H1 (cell line): ENCODE data around the gene PHACTR1. TPM values are rescaled to one million over a fixed set of nuclear protein-coding genes. Genes with fewer than 3 reads are reported as not detected.

Experiments used
- ATF2 ChIP-seq: IDR thresholded peaks from 2 replicates; pipeline ENCODE4 v1.6.1; 2012; ENCODE audit warnings: low read length, inconsistent platforms
- KDM4A ChIP-seq: IDR thresholded peaks from one replicate; pipeline ENCODE4 v1.7.1; 2012; ENCODE audit warnings: low read depth, mild to moderate bottlenecking, moderate library complexity, low read length, inconsistent platforms; ENCODE audit not compliant: severe bottlenecking
- POLR2AphosphoS5 ChIP-seq: IDR thresholded peaks from 2 replicates; pipeline ENCODE4 v1.6.1; 2011; ENCODE audit warnings: low read depth, low read length
- SRF ChIP-seq: IDR thresholded peaks from 2 replicates; pipeline ENCODE4 v1.6.1; 2011; ENCODE audit warnings: mild to moderate bottlenecking, low read depth, low read length, moderate library complexity
- polyA plus RNA-seq, 7 experiments: library from polyadenylated mRNA; depleted of rRNA in 3 of 7; stranded (reverse) in 5 of 7; unstranded in 2 of 7; fragments of >200 nt in 5 of 7; fragments of 200-250 nt in 2 of 7; gene quantifications; 1 replicate in 5 of 7; 2 replicates in 1 of 7; 4 replicates in 1 of 7; pipeline versions ENCODE4 v1.2.1 to v1.2.3, GENCODE V29; 2011 to 2013; ENCODE audit warnings: missing spikeins in 2 of 7, mixed read lengths in 2 of 7
- total RNA-seq: library from RNA; stranded (reverse); fragmentation: NEBNext Ultra II Directional; extraction: Animal tissue kit (Norgen Biotek cat#: 25700); gene quantifications from 2 replicates; pipeline ENCODE4 v1.2.1, GENCODE V29; 2021

Gene PHACTR1
- total and polyA plus RNA-seq, 2 of the 8 experiments (the other 6 are each of a cell fraction or from before 2014, with no cell fraction given) = 3.9 to 17.1 TPM

- TF ChIP-seq ATF2 = no peak
- no peak for TF ChIP-seq KDM4A
- no peak for TF ChIP-seq SRF
- no peak for TF ChIP-seq POLR2AphosphoS5
Measured at GRCh38 chr6:13242178-13242577, 525.6 kb downstream of the PHACTR1 start (continued).
